HCT116 (cell line): ENCODE measurements around the gene NKPD1. TPM values are rescaled to one million over a fixed set of nuclear protein-coding genes. Genes with fewer than 3 reads are reported as not detected.

Experiments used
- ATAC-seq: fragments of 200-7000 bp; cut with Tn5 transposase; 2 replicates; pipeline ENCODE4 v1.9.1; 2020; ENCODE audit warnings: mild to moderate bottlenecking, moderate library complexity
- BruUV-seq: library from RNA; stranded (reverse); fragments of 400-500 nt; replicated peaks from 2 replicates; lab custom pipeline; 2021; lab: Mats Ljungman, UMichigan
- CTCF ChIA-PET: fragments of 300-600 bp; sonication (Branson Sonifier 250); formaldehyde crosslinking; loops from one replicate; lab custom pipeline; 2021; ENCODE audit warnings: antibody characterized with exemption; lab: Charles Lee
- POLR2A ChIA-PET: fragments of 300-600, 350-600 bp; sonication (Branson Sonifier 250); formaldehyde crosslinking; loops from one replicate; lab custom pipeline; 2021; ENCODE audit warnings: antibody characterized with exemption; lab: Charles Lee
- RAD21 ChIA-PET, 2 experiments: fragments of 300-600 bp; sonication (Branson Sonifier 250); formaldehyde crosslinking; loops; one replicate each; lab custom pipeline; 2023; ENCODE audit warnings: low total read pairs in 2 of 2; ENCODE audit not compliant: uncharacterized antibody in 2 of 2, unreplicated experiment in 2 of 2, low non-redundant PET in 1 of 2; lab: Charles Lee
- DNase-seq: peaks from one replicate; pipeline ENCODE4 v3.0.0-alpha.2; 2010; ENCODE audit warnings: low read depth, low spot score
- H2AFZ ChIP-seq: fragments of 200-600 bp; shearing (Covaris generic), sonication (generic); 2 replicates; pipeline ENCODE4 v1.6.1; 2017; ENCODE audit warnings: low read depth, mixed run types, mixed read lengths, antibody characterized with exemption, low read length; ENCODE audit not compliant: poor library complexity, severe bottlenecking
- H3K27ac ChIP-seq: 2 replicates; pipeline ENCODE4 v1.5.1; 2012; ENCODE audit warnings: low read depth, low read length
- H3K27me3 ChIP-seq: fragments of 200-600 bp; sonication (generic); 2 replicates; pipeline ENCODE4 v1.6.1; 2016; ENCODE audit warnings: mixed run types, low read length, mixed read lengths; ENCODE audit not compliant: insufficient read depth
- H3K36me3 ChIP-seq, 2 experiments: fragments of 200-500 bp in 1 of 2; fragments of 200-600 bp in 1 of 2; sonication (Bioruptor generic) in 1 of 2; sonication (generic) in 1 of 2; 2 replicates each; pipeline versions ENCODE4 v1.5.1 to v1.6.1; 2014 to 2016; ENCODE audit warnings: low read length in 2 of 2, inconsistent platforms in 1 of 2, mixed read lengths in 1 of 2, mixed run types in 1 of 2; ENCODE audit not compliant: insufficient read depth in 2 of 2, control insufficient read depth in 1 of 2
- H3K4me1 ChIP-seq, 2 experiments: fragments of 200-600 bp in 1 of 2; sonication (generic) in 1 of 2; 2 replicates each; pipeline versions ENCODE4 v1.5.1 to v1.6.1; 2012 to 2017; ENCODE audit warnings: low read length in 2 of 2, inconsistent platforms in 1 of 2, mild to moderate bottlenecking in 1 of 2, mixed read lengths in 1 of 2, mixed run types in 1 of 2, moderate library complexity in 1 of 2; ENCODE audit not compliant: insufficient read depth in 2 of 2, control insufficient read depth in 1 of 2
- H3K4me2 ChIP-seq: fragments of 200-600 bp; sonication (generic); 2 replicates; pipeline ENCODE4 v1.6.1; 2017; ENCODE audit warnings: mixed run types, low read length, mixed read lengths
- H3K4me3 ChIP-seq, 2 experiments: fragments of 200-600 bp in 1 of 2; sonication (generic) in 1 of 2; replicated peaks in 1 of 2; 2 replicates each; pipeline ENCODE4 v1.5.1; 2011 to 2016; ENCODE audit warnings: low read length in 2 of 2, control low read depth in 1 of 2, low read depth in 1 of 2, mild to moderate bottlenecking in 1 of 2, mixed read lengths in 1 of 2, mixed run types in 1 of 2
- H3K79me2 ChIP-seq: fragments of 200-600 bp; sonication (generic); 2 replicates; pipeline ENCODE4 v1.6.1; 2017; ENCODE audit warnings: mild to moderate bottlenecking, mixed run types, low read length, moderate library complexity, mixed read lengths; ENCODE audit not compliant: insufficient read depth
- H3K9ac ChIP-seq: fragments of 200-600 bp; sonication (generic); 2 replicates; pipeline ENCODE4 v1.6.1; 2016; ENCODE audit warnings: low read length, mixed read lengths
- H3K9me2 ChIP-seq: fragments of 200-600 bp; sonication (generic), shearing (Covaris generic); 2 replicates; pipeline ENCODE4 v1.6.1; 2017; ENCODE audit warnings: mixed run types, mild to moderate bottlenecking, moderate library complexity; ENCODE audit not compliant: insufficient read depth
- H3K9me3 ChIP-seq, 2 experiments: fragments of 200-500 bp in 1 of 2; fragments of 200-600 bp in 1 of 2; sonication (Bioruptor generic) in 1 of 2; sonication (generic) in 1 of 2; 2 replicates each; pipeline ENCODE4 v1.6.1; 2014 to 2017; ENCODE audit warnings: low read length in 2 of 2, mixed read lengths in 2 of 2, inconsistent platforms in 1 of 2, low read depth in 1 of 2, mild to moderate bottlenecking in 1 of 2, mixed run types in 1 of 2, moderate library complexity in 1 of 2; ENCODE audit not compliant: control insufficient read depth in 1 of 2, insufficient read depth in 1 of 2
- H4K20me1 ChIP-seq: fragments of 200-600 bp; sonication (generic), shearing (Covaris generic); 2 replicates; pipeline ENCODE4 v1.6.1; 2017; ENCODE audit warnings: mixed run types, mild to moderate bottlenecking, moderate library complexity; ENCODE audit not compliant: insufficient read depth
- ATF3 ChIP-seq: IDR thresholded peaks from 2 replicates; pipeline ENCODE4 v1.6.1; 2012
- CBX3 ChIP-seq: IDR thresholded peaks from 2 replicates; pipeline ENCODE4 v1.6.1; 2012; ENCODE audit warnings: low read depth
- CEBPB ChIP-seq: IDR thresholded peaks from 2 replicates; pipeline ENCODE4 v1.6.1; 2012; ENCODE audit warnings: low read depth
- CTCF ChIP-seq, 3 experiments: fragments of 200-600 bp in 1 of 3; sonication (generic) in 1 of 3; IDR thresholded peaks in 2 of 3; conservative IDR thresholded peaks in 1 of 3; 2 replicates each; pipeline ENCODE4 v1.5.1; 2012 to 2017; ENCODE audit warnings: low read depth in 2 of 3, low read length in 2 of 3, antibody characterized with exemption in 1 of 3, borderline replicate concordance in 1 of 3, control low read depth in 1 of 3, mild to moderate bottlenecking in 1 of 3, mixed read lengths in 1 of 3, mixed run types in 1 of 3, moderate library complexity in 1 of 3; ENCODE audit not compliant: insufficient read depth in 1 of 3
- EZH2 ChIP-seq: fragments of 200-600 bp; sonication (generic); IDR thresholded peaks from 2 replicates; pipeline ENCODE4 v1.6.1; 2017; ENCODE audit warnings: antibody characterized with exemption, mixed run types
- EZH2phosphoT487 ChIP-seq: fragments of 200-600 bp; IDR thresholded peaks from 2 replicates; pipeline ENCODE4 v1.6.1; 2018; ENCODE audit warnings: antibody characterized with exemption, borderline replicate concordance
- MAX ChIP-seq: IDR thresholded peaks from 2 replicates; pipeline ENCODE4 v1.6.1; 2012
- POLR2A ChIP-seq: IDR thresholded peaks from 2 replicates; pipeline ENCODE4 v1.7.0; 2011; ENCODE audit warnings: borderline replicate concordance; ENCODE audit not compliant: insufficient read depth, insufficient read length; ENCODE audit errors: extremely low read depth
- POLR2AphosphoS5 ChIP-seq: IDR thresholded peaks from 2 replicates; pipeline ENCODE4 v1.6.1; 2011; ENCODE audit warnings: mild to moderate bottlenecking, low read depth, low read length, moderate library complexity
- RAD21 ChIP-seq: IDR thresholded peaks from 2 replicates; pipeline ENCODE4 v1.6.1; 2012; ENCODE audit warnings: low read depth, mild to moderate bottlenecking
- SP1 ChIP-seq: IDR thresholded peaks from 2 replicates; pipeline ENCODE4 v1.6.1; 2012; ENCODE audit warnings: low read depth
- SRF ChIP-seq: IDR thresholded peaks from 2 replicates; pipeline ENCODE4 v1.6.1; 2012; ENCODE audit warnings: low read depth
- TCF7L2 ChIP-seq: IDR thresholded peaks from 2 replicates; pipeline ENCODE4 v1.7.0; 2011; ENCODE audit warnings: borderline replicate concordance, inconsistent platforms; ENCODE audit not compliant: insufficient read depth, insufficient read length; ENCODE audit errors: extremely low read depth
- YY1 ChIP-seq: IDR thresholded peaks from 2 replicates; pipeline ENCODE4 v1.6.1; 2011; ENCODE audit warnings: low read length, low read depth, moderate library complexity, mild to moderate bottlenecking; ENCODE audit not compliant: insufficient replicate concordance; ENCODE audit errors: extremely low read depth
- ZBTB33 ChIP-seq: IDR thresholded peaks from 2 replicates; pipeline ENCODE4 v1.6.1; 2011; ENCODE audit warnings: mild to moderate bottlenecking, low read length, moderate library complexity; ENCODE audit not compliant: insufficient replicate concordance; ENCODE audit errors: extremely low read depth
- ZFX ChIP-seq: fragments of 450-650 bp; IDR thresholded peaks from 2 replicates; pipeline ENCODE4 v1.6.1; 2017
- intact Hi-C: fragments of 100-400 bp; cut with micrococcal nuclease; formaldehyde crosslinking; loops from 2 replicates; pipeline ENCODE4 v1.10.0; 2022
- total RNA-seq: library from RNA; stranded (reverse); gene quantifications from one replicate; pipeline ENCODE4 v1.2.1, GENCODE V29; 2021; ENCODE audit not compliant: unreplicated experiment

The NKPD1 gene
- total RNA-seq, 1 experiment from 2014 or later, result 0.64 TPM

- no peak for TF ChIP-seq CTCF (IDR thresholded peaks at IDR 0.05 in 2 of 3, conservative IDR thresholded peaks at IDR 0.05 in 1 of 3; ENCODE audit: borderline replicate concordance in 1 of 3, insufficient read depth in 1 of 3, low read depth in 2 of 3, low read length in 2 of 3)
- TF ChIP-seq POLR2AphosphoS5, result no peak
- TF ChIP-seq EZH2phosphoT487, result no peak
- TF ChIP-seq POLR2A, result no peak
- no peak for TF ChIP-seq CEBPB
- no peak for TF ChIP-seq EZH2
- TF ChIP-seq YY1, result no peak
- no peak for TF ChIP-seq MAX
- TF ChIP-seq SRF, result no peak
- TF ChIP-seq ZFX, result no peak
- TF ChIP-seq SP1, result no peak
- TF ChIP-seq, all 23 proteins: peak for 0
Observed at GRCh38 chr19:45195764-45196163, 35.0 kb upstream of the NKPD1 start (continued).

GRCh38 chr19:45191375-45191774 lies 30.6 kb upstream of the NKPD1 start:
- H3K4me3 ChIP-seq, result no peak overlapping the region
- TF ChIP-seq TCF7L2 (no peak), SP1 (no peak), ZBTB33 (no peak), SRF (no peak), RAD21 (no peak), YY1 (no peak), CEBPB (no peak), EZH2phosphoT487 (no peak), POLR2A (no peak), CBX3 (no peak), ATF3 (no peak), EZH2 (no peak)
- TF ChIP-seq, all 23 proteins: peak for 0
- no peak for DNase-seq
- BruUV-seq, result no TSS peak
- ChIA-PET CTCF (no interaction called here), POLR2A (no interaction called here), RAD21 (no interaction called here)
- Histone ChIP-seq H4K20me1 (no peaks in the 10 kb centered on the region), H3K4me2 (no peak overlapping the region), H3K9ac (no peak overlapping the region), H3K9me3 (no peaks in the 10 kb centered on the region), H3K79me2 (no peaks in the 10 kb centered on the region), H2AFZ (no peak overlapping the region), H3K4me1 (peaks cover 0 to 3% of the 10 kb centered on the region in 2 experiments; a peak in 1 of 4 replicates), H3K27ac (no peak overlapping the region), H3K9me2 (no peaks in the 10 kb centered on the region), H3K27me3 (no peaks in the 10 kb centered on the region), H3K36me3 (no peaks in the 10 kb centered on the region)
- intact Hi-C loops, result no loop called here
- no peak for ATAC-seq
